ENCODE measurements around the gene OR2AG2. TPM values are rescaled to one million over a fixed set of nuclear protein-coding genes. Genes with fewer than 3 reads are reported as not detected.
"Not testable (repeated sequence)": the region's sequence is repeated elsewhere in the genome, so short reads cannot be mapped to it uniquely, and the experiment has no call there.

Gene OR2AG2
- total and polyA plus RNA-seq, 9 donors = under 0.01 to 0.17 (median 0.05) TPM; not detected in 4

DNA sequence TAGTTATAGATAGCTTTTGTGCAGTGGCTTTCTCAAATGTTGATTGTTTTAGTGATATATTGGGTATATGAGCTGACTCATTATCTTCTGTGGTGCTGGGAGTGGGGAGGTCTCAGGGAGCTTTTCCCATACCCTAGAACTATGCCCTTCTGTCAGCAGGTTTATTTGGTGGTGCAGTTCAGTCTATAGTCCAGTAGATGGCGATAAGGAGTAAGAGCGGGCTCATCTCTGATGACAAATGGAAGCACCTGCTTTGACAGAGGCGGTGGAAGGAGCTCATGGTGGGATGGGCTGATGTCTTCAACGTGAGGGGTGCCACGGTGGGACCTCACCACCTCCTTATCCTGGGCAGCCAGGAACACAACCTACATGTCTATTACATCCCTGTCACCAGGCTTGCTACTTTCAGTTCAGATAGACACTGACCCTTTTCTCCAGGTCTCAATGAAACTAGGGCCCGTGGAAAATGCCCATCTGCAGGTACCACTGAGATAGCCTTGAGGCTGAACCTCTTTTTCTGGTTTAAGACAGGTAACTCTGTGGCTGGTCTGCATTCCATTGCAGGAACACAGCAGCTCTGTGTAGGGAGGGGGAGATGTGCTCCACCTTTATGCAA is 40.7 kb upstream of the OR2AG2 start:
- no peak overlapping the region for H3K4me3 ChIP-seq
- no peaks in the 10 kb centered on the region for H3K9me3 ChIP-seq
- no peaks in the 10 kb centered on the region for H3K4me1 ChIP-seq (ENCODE audit: insufficient read depth)
- no peak for DNase-seq
- no peak for TF ChIP-seq EP300 (IDR thresholded peaks at IDR 0.05)
- no peaks in the 10 kb centered on the region for H3K27me3 ChIP-seq
- intact Hi-C loops (cut with DNase I) = no loop called here
- WGBS, 3 donors = 13 to 19% (median 14%) methylated on average over 6 of the region's 6 CpGs
- no peaks in the 10 kb centered on the region for H3K36me3 ChIP-seq
- no peak overlapping the region for H3K27ac ChIP-seq

DNA sequence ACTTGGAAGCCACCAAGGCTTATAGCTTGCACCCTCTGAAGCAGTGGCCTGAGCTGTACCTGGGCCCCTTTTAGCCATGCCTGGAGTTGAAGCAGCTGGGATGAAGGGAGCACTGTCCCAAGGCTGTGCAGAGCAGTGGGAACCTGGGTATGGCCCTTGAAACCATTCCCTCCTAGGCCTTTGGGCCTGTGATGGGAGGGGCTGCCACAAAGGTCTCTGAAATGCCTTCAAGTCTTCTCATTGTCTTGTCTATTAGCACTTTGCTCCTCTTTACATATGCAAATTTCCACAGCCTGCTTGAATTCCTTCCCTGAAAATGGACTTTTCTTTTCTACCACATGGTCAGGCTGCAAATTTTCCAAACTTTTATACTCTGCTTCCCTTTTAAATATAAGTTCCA is 29.3 kb upstream of the OR2AG2 start:
- DNase-seq; intact Hi-C loops (cut with DNase I); H3K27me3 ChIP-seq; H3K36me3 ChIP-seq; H3K9me3 ChIP-seq; H3K4me3 ChIP-seq; H3K27ac ChIP-seq; H3K4me1 ChIP-seq (ENCODE audit: insufficient read depth): not testable (repeated sequence)

DNA sequence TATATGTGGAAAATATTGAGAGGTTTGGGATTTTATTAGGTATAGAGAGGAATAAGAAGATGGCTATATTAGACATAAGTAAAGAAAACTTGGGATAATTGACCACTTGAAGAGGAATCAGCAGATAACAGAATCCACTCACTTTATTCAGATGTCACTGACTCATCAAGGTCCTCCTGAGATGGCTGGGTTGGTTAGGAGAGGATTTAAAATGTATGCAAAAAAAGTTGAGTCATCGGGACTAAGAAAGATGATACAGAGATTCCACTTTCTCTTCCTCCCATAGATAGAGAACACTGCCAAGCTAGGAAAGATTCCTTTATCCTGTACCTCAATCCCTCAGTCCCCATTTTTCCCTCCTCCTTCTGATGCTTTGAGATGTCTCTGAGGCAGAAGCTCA is 27.6 kb upstream of the OR2AG2 start, which contains the start of gene OR6A2:
TSS of gene OR6A2 (minus strand) at position 288 of the 400 bp plus-strand sequence. CDS start 3,981 bp downstream, outside the sequence.
- no peaks in the 10 kb centered on the region for H3K9me3 ChIP-seq
- WGBS, 3 donors = 73 to 94% (median 90%) methylated on average over 1 of the region's 1 CpG
- H3K36me3 ChIP-seq = no peaks in the 10 kb centered on the region
- intact Hi-C loops (cut with DNase I) = no loop called here
- no peak for TF ChIP-seq EP300 (IDR thresholded peaks at IDR 0.05)
- TF ChIP-seq POLR2A (IDR thresholded peaks at IDR 0.05) = no peak
- TF ChIP-seq, protein P1, sequence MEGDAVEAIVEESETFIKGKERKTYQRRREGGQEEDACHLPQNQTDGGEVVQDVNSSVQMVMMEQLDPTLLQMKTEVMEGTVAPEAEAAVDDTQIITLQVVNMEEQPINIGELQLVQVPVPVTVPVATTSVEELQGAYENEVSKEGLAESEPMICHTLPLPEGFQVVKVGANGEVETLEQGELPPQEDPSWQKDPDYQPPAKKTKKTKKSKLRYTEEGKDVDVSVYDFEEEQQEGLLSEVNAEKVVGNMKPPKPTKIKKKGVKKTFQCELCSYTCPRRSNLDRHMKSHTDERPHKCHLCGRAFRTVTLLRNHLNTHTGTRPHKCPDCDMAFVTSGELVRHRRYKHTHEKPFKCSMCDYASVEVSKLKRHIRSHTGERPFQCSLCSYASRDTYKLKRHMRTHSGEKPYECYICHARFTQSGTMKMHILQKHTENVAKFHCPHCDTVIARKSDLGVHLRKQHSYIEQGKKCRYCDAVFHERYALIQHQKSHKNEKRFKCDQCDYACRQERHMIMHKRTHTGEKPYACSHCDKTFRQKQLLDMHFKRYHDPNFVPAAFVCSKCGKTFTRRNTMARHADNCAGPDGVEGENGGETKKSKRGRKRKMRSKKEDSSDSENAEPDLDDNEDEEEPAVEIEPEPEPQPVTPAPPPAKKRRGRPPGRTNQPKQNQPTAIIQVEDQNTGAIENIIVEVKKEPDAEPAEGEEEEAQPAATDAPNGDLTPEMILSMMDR (IDR thresholded peaks at IDR 0.05) = no peak
- H3K27me3 ChIP-seq = no peaks in the 10 kb centered on the region
- no peak for DNase-seq
- no peaks in the 10 kb centered on the region for H3K4me1 ChIP-seq (ENCODE audit: insufficient read depth)
- H3K4me3 ChIP-seq = no peak within 1 kb of the TSS
- no peak within 1 kb of the TSS for H3K27ac ChIP-seq

DNA sequence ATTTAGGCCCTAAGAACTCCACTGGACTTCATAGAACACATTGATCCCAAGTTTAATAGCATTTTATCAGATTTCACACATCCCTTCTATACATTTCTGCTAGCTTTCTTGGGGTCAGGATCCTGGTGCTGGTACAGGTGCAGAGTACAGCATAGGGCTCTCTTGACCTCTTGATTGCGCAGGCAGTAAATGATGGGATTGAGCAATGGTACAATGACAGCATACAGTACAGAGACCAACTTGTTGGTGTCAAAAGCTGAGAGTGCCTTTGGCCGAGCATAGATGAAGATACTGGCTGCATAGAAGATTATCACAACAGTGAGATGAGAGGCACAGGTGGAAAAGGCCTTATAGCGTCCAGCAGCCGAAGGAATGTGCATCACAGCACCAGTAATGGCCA is 22.9 kb upstream of the OR2AG2 start:
- Histone ChIP-seq H3K4me1 (ENCODE audit: insufficient read depth) (no peaks in the 10 kb centered on the region), H3K27me3 (no peaks in the 10 kb centered on the region), H3K4me3 (no peak overlapping the region), H3K36me3 (no peaks in the 10 kb centered on the region), H3K27ac (no peak overlapping the region), H3K9me3 (no peaks in the 10 kb centered on the region)
- no peak for DNase-seq
- TF ChIP-seq, protein P1 (IDR thresholded peaks at IDR 0.05) = no peak
- TF ChIP-seq EP300 (IDR thresholded peaks at IDR 0.05) (no peak), POLR2A (IDR thresholded peaks at IDR 0.05) (no peak)
- intact Hi-C loops (cut with DNase I) = no loop called here
- whole genome bisulfite sequencing, 3 donors = 77 to 86% (median 81%) methylated on average over 4 of the region's 4 CpGs

DNA sequence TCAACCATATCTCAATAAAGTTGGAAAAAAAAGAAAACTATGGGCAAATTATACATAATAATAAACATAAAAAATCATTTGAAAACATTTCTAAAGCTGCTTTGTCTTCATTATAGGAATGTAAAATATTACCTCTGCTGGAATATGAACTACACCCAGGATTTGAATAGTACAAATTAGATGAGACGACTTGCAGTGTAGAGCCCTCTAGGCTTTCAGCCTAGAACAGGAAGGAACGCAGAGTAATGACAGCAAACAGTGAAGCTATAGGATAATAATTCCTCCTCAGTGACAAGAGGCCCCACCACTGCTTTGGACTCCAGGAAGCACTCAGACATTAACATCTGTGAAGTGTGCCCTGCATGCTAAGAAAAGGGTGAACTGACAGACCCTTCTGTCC is 18.8 kb upstream of the OR2AG2 start:
- TF ChIP-seq POLR2A (IDR thresholded peaks at IDR 0.05) (no peak), EP300 (IDR thresholded peaks at IDR 0.05) (no peak)
- TF ChIP-seq, protein P1 (IDR thresholded peaks at IDR 0.05) = no peak
- H3K4me1 ChIP-seq (ENCODE audit: insufficient read depth) = no peaks in the 10 kb centered on the region
- 51 to 66% (median 60%) methylated on average over 2 of the region's 2 CpGs for whole genome bisulfite sequencing, 3 donors
- no peaks in the 10 kb centered on the region for H3K9me3 ChIP-seq
- H3K27ac ChIP-seq = no peak overlapping the region
- H3K27me3 ChIP-seq = no peaks in the 10 kb centered on the region
- H3K4me3 ChIP-seq = no peak overlapping the region
- intact Hi-C loops (cut with DNase I) = no loop called here
- H3K36me3 ChIP-seq = no peaks in the 10 kb centered on the region
- DNase-seq = no peak
